ENCODE results near the gene RAPGEF6.
"Not testable (repeated sequence)": the region's sequence is repeated elsewhere in the genome, so short reads cannot be mapped to it uniquely, and the experiment has no call there.

RAPGEF6 gene

GRCh38 chr5:131641494-131641893 is 6.5 kb upstream of the RAPGEF6 start:
- no peak for DNase-seq (ENCODE audit: low read depth)

GRCh38 chr5:131640043-131640856 is 5.2 kb upstream of the RAPGEF6 start:
- no peak for DNase-seq (ENCODE audit: low read depth)

GRCh38 chr5:131639148-131639547 is 4.1 kb upstream of the RAPGEF6 start:
- no peak for DNase-seq (ENCODE audit: low read depth)

GRCh38 chr5:131637694-131638093 is 2.7 kb upstream of the RAPGEF6 start:
- no peak for DNase-seq (ENCODE audit: low read depth)

- DNase-seq (ENCODE audit: low read depth) = no peak
Observed at GRCh38 chr5:131635684-131636572, 899 bp upstream of the RAPGEF6 start.

- peak; percentile 44 for DNase-seq (ENCODE audit: low read depth)
Observed at GRCh38 chr5:131634666-131634995, 398 bp downstream of the RAPGEF6 start.

- DNase-seq (ENCODE audit: low read depth) = no peak
Observed at GRCh38 chr5:131634238-131634637, 791 bp downstream of the RAPGEF6 start.

GRCh38 chr5:131633830-131634229 is 1.2 kb downstream of the RAPGEF6 start:
- no peak for DNase-seq (ENCODE audit: low read depth)

GRCh38 chr5:131630963-131631350 is 4.1 kb downstream of the RAPGEF6 start:
- no peak for DNase-seq (ENCODE audit: low read depth)

GRCh38 chr5:131630208-131630962 is 4.6 kb downstream of the RAPGEF6 start:
- DNase-seq (ENCODE audit: low read depth) = no peak

- no peak for DNase-seq (ENCODE audit: low read depth)
Observed at GRCh38 chr5:131628990-131629389, 6.0 kb downstream of the RAPGEF6 start.

GRCh38 chr5:131627207-131627865 is 7.7 kb downstream of the RAPGEF6 start:
- no peak for DNase-seq (ENCODE audit: low read depth)

- no peak for DNase-seq (ENCODE audit: low read depth)
Observed at GRCh38 chr5:131622633-131623032, 12.4 kb downstream of the RAPGEF6 start.

- not testable (repeated sequence) for DNase-seq (ENCODE audit: low read depth)
Observed at GRCh38 chr5:131621164-131621563, 13.9 kb downstream of the RAPGEF6 start.

GRCh38 chr5:131619102-131619501 is 15.9 kb downstream of the RAPGEF6 start:
- DNase-seq (ENCODE audit: low read depth) = no peak

- no peak for DNase-seq (ENCODE audit: low read depth)
Observed at GRCh38 chr5:131617140-131617822, 17.7 kb downstream of the RAPGEF6 start.

- DNase-seq (ENCODE audit: low read depth) = no peak
Observed at GRCh38 chr5:131615957-131616356, 19.1 kb downstream of the RAPGEF6 start.

GRCh38 chr5:131613423-131613822 is 21.6 kb downstream of the RAPGEF6 start:
- DNase-seq (ENCODE audit: low read depth) = no peak

- no peak for DNase-seq (ENCODE audit: low read depth)
Observed at GRCh38 chr5:131611064-131611381, 24.0 kb downstream of the RAPGEF6 start.

- DNase-seq (ENCODE audit: low read depth) = no peak
Observed at GRCh38 chr5:131610198-131611063, 24.6 kb downstream of the RAPGEF6 start.
